Measurements from ENCODE around the gene CCT6B. TPM values are rescaled to one million over a fixed set of nuclear protein-coding genes. Genes with fewer than 3 reads are reported as not detected.
A peak's percentile ranks its signal among the peaks of the same experiment; 100 is the strongest.
"Not testable (repeated sequence)": the region's sequence is repeated elsewhere in the genome, so short reads cannot be mapped to it uniquely, and the experiment has no call there.

Gene CCT6B
- 1 to 10 TPM; 3.9 to 4.0 TPM for total RNA-seq
- 1 to 10 TPM in 2 of 3 donors, under 1 TPM in 1; 0.35 to 2.4 (median 1.3) TPM for polyA plus RNA-seq
- total RNA-seq, result 1.9 to 6.4 (median 3.1) reads per million in 6 experiments

- peaks cover 31 to 34% (median 32%) of the 10 kb centered on the region in 4 donors for H3K4me1 Mint-ChIP-seq
- DNase-seq, result peak; percentile 75 to 96 (median 90)
- peaks cover 1 to 9% (median 8%) of the 10 kb centered on the region in 5 donors for H3K27me3 Mint-ChIP-seq
- peaks cover 0 to 12% (median 1%) of the 10 kb centered on the region in 9 donors for H3K9me3 Mint-ChIP-seq
- H3K36me3 Mint-ChIP-seq, result peaks cover 9 to 31% (median 15%) of the 10 kb centered on the region in 3 donors
- POLR2A ChIA-PET, result interaction anchor here (0.6 to 1.7 kb wide), 13 partner anchors 12 to 848 kb away, joined by 3 to 28 read pairs (median 3); partner anchors contain the start of genes FNDC8, LIG3, RAD51D and RFFL
- peak within 1 kb of the TSS; percentile 99 to 100 (median 100) for H3K27ac Mint-ChIP-seq
- peak within 1 kb of the TSS; percentile 95 to 100 (median 100) for H3K4me3 Mint-ChIP-seq
- peak; percentile 89 to 90 for ATAC-seq
These were observed at the start of gene CCT6B, which contains the start of gene ZNF830 for GRCh38 chr17:34961093-34961911. CCT6B (minus strand) TSS chr17:34961460; CDS start chr17:34961393, 67 bp downstream. ZNF830 (plus strand) TSS chr17:34961540; CDS start chr17:34961567, 27 bp downstream.

GRCh38 chr17:35010093-35010492, 48.8 kb upstream of the CCT6B start:
- Mint-ChIP-seq H3K36me3 (peaks cover 0 to 80% (median 3%) of the 10 kb centered on the region in 3 donors), H3K9me3 (no peaks in the 10 kb centered on the region), H3K4me1 (peaks cover 0 to 4% (median 2%) of the 10 kb centered on the region in 4 donors), H3K27me3 (no peaks in the 10 kb centered on the region), H3K4me3 (no peak overlapping the region), H3K27ac (peak overlapping the region in 4 of 10 donors; percentile 18 to 78 (median 40))
- ATAC-seq (no peak), DNase-seq (no peak)
- POLR2A ChIA-PET, result interaction anchor here (0.7 to 1.9 kb wide), 3 partner anchors 13 to 48 kb away, joined by 3 to 8 read pairs (median 5); no protein-coding TSS in a partner anchor

- Mint-ChIP-seq H3K4me1 (peaks cover 0 to 7% (median 2%) of the 10 kb centered on the region in 4 donors), H3K27ac (peak overlapping the region; percentile 2 to 83 (median 64)), H3K4me3 (no peak overlapping the region), H3K9me3 (no peaks in the 10 kb centered on the region), H3K27me3 (no peaks in the 10 kb centered on the region), H3K36me3 (peaks cover 0 to 71% (median 1%) of the 10 kb centered on the region in 3 donors)
- ATAC-seq (no peak), DNase-seq (no peak)
- POLR2A ChIA-PET, result interaction anchor here (0.7 to 1.0 kb wide), 2 partner anchors 13 to 37 kb away, joined by 3 read pairs; no protein-coding TSS in a partner anchor
These were observed 45.7 kb upstream of the CCT6B start for GRCh38 chr17:35006961-35007360.

- H3K36me3 Mint-ChIP-seq, result peaks cover 0 to 71% (median 1%) of the 10 kb centered on the region in 3 donors
- no peak overlapping the region for H3K4me3 Mint-ChIP-seq
These were observed 45.1 kb upstream of the CCT6B start for GRCh38 chr17:35006345-35006744.

GRCh38 chr17:35003778-35004177, 42.5 kb upstream of the CCT6B start:
- H3K4me1 Mint-ChIP-seq, result peaks cover 0 to 6% (median 0%) of the 10 kb centered on the region in 4 donors
- no peaks in the 10 kb centered on the region for H3K9me3 Mint-ChIP-seq
- no peak overlapping the region for H3K4me3 Mint-ChIP-seq
- peak overlapping the region in 7 of 10 donors; percentile 3 to 87 (median 49) for H3K27ac Mint-ChIP-seq
- ATAC-seq, result no peak
- DNase-seq, result no peak
- POLR2A ChIA-PET, result interaction anchor here (2.0 kb wide), 1 partner anchor 19 kb away, joined by 5 read pairs; no protein-coding TSS in a partner anchor
- peaks cover 0 to 65% (median 0%) of the 10 kb centered on the region in 3 donors for H3K36me3 Mint-ChIP-seq
- H3K27me3 Mint-ChIP-seq, result no peaks in the 10 kb centered on the region

More at GRCh38 chr17:35006345-35006744, 45.1 kb upstream of the CCT6B start:
- POLR2A ChIA-PET, result interaction anchor here (0.7 to 1.0 kb wide), 2 partner anchors 13 to 38 kb away, joined by 3 read pairs; no protein-coding TSS in a partner anchor
- H3K27ac Mint-ChIP-seq, result peak overlapping the region in 8 of 10 donors; percentile 9 to 74 (median 44)
- no peak for ATAC-seq
- peaks cover 0 to 7% (median 0%) of the 10 kb centered on the region in 4 donors for H3K4me1 Mint-ChIP-seq
- no peaks in the 10 kb centered on the region for H3K27me3 Mint-ChIP-seq
- no peaks in the 10 kb centered on the region for H3K9me3 Mint-ChIP-seq
- no peak for DNase-seq

- H3K9me3 Mint-ChIP-seq, result no peaks in the 10 kb centered on the region
- no peak overlapping the region for H3K4me3 Mint-ChIP-seq
- POLR2A ChIA-PET, result no interaction called here
- no peaks in the 10 kb centered on the region for H3K27me3 Mint-ChIP-seq
- H3K36me3 Mint-ChIP-seq, result peaks cover 0 to 67% (median 0%) of the 10 kb centered on the region in 3 donors
- DNase-seq (no peak), ATAC-seq (no peak)
- peak overlapping the region in 8 of 10 donors; percentile 20 to 74 (median 56) for H3K27ac Mint-ChIP-seq
- peaks cover 4 to 6% (median 5%) of the 10 kb centered on the region in 4 donors for H3K4me1 Mint-ChIP-seq
These were observed 41.8 kb upstream of the CCT6B start for GRCh38 chr17:35002876-35003551.

GRCh38 chr17:35001549-35001948, 40.3 kb upstream of the CCT6B start:
- H3K27me3 Mint-ChIP-seq, result no peaks in the 10 kb centered on the region
- DNase-seq (no peak), ATAC-seq (no peak)
- peaks cover 4 to 6% (median 5%) of the 10 kb centered on the region in 4 donors for H3K4me1 Mint-ChIP-seq
- POLR2A ChIA-PET, result no interaction called here
- no peak overlapping the region for H3K4me3 Mint-ChIP-seq
- peaks cover 0 to 54% (median 0%) of the 10 kb centered on the region in 3 donors for H3K36me3 Mint-ChIP-seq
- peak overlapping the region in 6 of 10 donors; percentile 26 to 67 (median 41) for H3K27ac Mint-ChIP-seq
- H3K9me3 Mint-ChIP-seq, result no peaks in the 10 kb centered on the region

- POLR2A ChIA-PET, result interaction anchor here (1.3 to 3.4 kb wide), 2 partner anchors 22 to 89 kb away, joined by 7 to 18 read pairs; no protein-coding TSS in a partner anchor
- Mint-ChIP-seq H3K27ac (peak overlapping the region in 5 of 10 donors; percentile 4 to 40 (median 38)), H3K36me3 (peaks cover 0 to 55% (median under 1%) of the 10 kb centered on the region in 3 donors)
- not testable (repeated sequence) for H3K4me3 Mint-ChIP-seq, H3K9me3 Mint-ChIP-seq, H3K27me3 Mint-ChIP-seq, ATAC-seq, H3K4me1 Mint-ChIP-seq, DNase-seq
These were observed 39.7 kb upstream of the CCT6B start for GRCh38 chr17:35000965-35001364.

GRCh38 chr17:34999456-34999855, 38.2 kb upstream of the CCT6B start:
- no peak for DNase-seq
- peaks cover 4 to 6% (median 5%) of the 10 kb centered on the region in 4 donors for H3K4me1 Mint-ChIP-seq
- no peaks in the 10 kb centered on the region for H3K9me3 Mint-ChIP-seq
- peak overlapping the region in 6 of 10 donors; percentile 4 to 79 (median 32) for H3K27ac Mint-ChIP-seq
- no peak overlapping the region for H3K4me3 Mint-ChIP-seq
- no peaks in the 10 kb centered on the region for H3K27me3 Mint-ChIP-seq
- peaks cover 0 to 58% (median 8%) of the 10 kb centered on the region in 3 donors for H3K36me3 Mint-ChIP-seq
- POLR2A ChIA-PET, result interaction anchor here (1.0 to 3.4 kb wide), 5 partner anchors 19 to 120 kb away, joined by 3 to 18 read pairs (median 5); partner anchors contain the start of genes LIG3 and RFFL
- ATAC-seq, result no peak

- H3K4me3 Mint-ChIP-seq, result no peak overlapping the region
- no peaks in the 10 kb centered on the region for H3K27me3 Mint-ChIP-seq
- H3K9me3 Mint-ChIP-seq, result no peaks in the 10 kb centered on the region
- peak; percentile 61 to 87 (median 72) for DNase-seq
- POLR2A ChIA-PET, result interaction anchor here (1.2 to 3.4 kb wide), 4 partner anchors 17 to 121 kb away, joined by 3 to 18 read pairs (median 8); partner anchors contain the start of genes LIG3 and RFFL
- peaks cover 0 to 6% (median 5%) of the 10 kb centered on the region in 4 donors for H3K4me1 Mint-ChIP-seq
- H3K36me3 Mint-ChIP-seq, result peaks cover 0 to 61% (median 13%) of the 10 kb centered on the region in 3 donors
- H3K27ac Mint-ChIP-seq, result peak overlapping the region; percentile 33 to 90 (median 83)
- peak; percentile 91 to 97 for ATAC-seq
These were observed 36.9 kb upstream of the CCT6B start for GRCh38 chr17:34998205-34998604.

- POLR2A ChIA-PET, result interaction anchor here (1.2 to 3.4 kb wide), 2 partner anchors 66 to 93 kb away, joined by 5 to 18 read pairs; partner anchors contain the start of gene RFFL
- Mint-ChIP-seq H3K4me3 (no peak overlapping the region), H3K9me3 (no peaks in the 10 kb centered on the region), H3K27me3 (no peaks in the 10 kb centered on the region), H3K36me3 (peaks cover 0 to 65% (median 14%) of the 10 kb centered on the region in 3 donors), H3K4me1 (peaks cover 3 to 6% (median 5%) of the 10 kb centered on the region in 4 donors), H3K27ac (no peak overlapping the region)
- DNase-seq (no peak), ATAC-seq (no peak)
These were observed 36.1 kb upstream of the CCT6B start for GRCh38 chr17:34997355-34997862.
